Measurements from ENCODE around the gene MTARC2. TPM values are rescaled to one million over a fixed set of nuclear protein-coding genes. Genes with fewer than 3 reads are reported as not detected.
"Not testable (repeated sequence)": the region's sequence is repeated elsewhere in the genome, so short reads cannot be mapped to it uniquely, and the experiment has no call there.

The MTARC2 gene
- total and polyA plus RNA-seq, 2 of the 4 experiments (the other 2 are of a cell fraction): 0.36 to 2.6 TPM

GRCh38 chr1:220717800-220718640 is 30.1 kb upstream of the MTARC2 start (continued):
- TF ChIP-seq FOS (IDR thresholded peaks at IDR 0.05; ENCODE audit: low read depth, low read length): no peak

- BruUV-seq (replicated peaks); H3K4me3 ChIP-seq (ENCODE audit: insufficient read depth, low read depth, low read length); H3K4me2 ChIP-seq (ENCODE audit: low read depth, low read length); H3K4me1 ChIP-seq (ENCODE audit: control insufficient read depth, insufficient read depth, low read length); H3K79me1 ChIP-seq (ENCODE audit: low read depth in 1 of 2, low read length in 2 of 2); H3K4ac ChIP-seq (ENCODE audit: low read depth, low read length); H3K23ac ChIP-seq (ENCODE audit: low read depth, low read length); H3K27me3 ChIP-seq (ENCODE audit: control insufficient read depth, insufficient read depth, low read length); H2AK5ac ChIP-seq (ENCODE audit: low read depth, low read length); H3K18ac ChIP-seq (ENCODE audit: low read depth, low read length); H3K36me3 ChIP-seq (ENCODE audit: control insufficient read depth, insufficient read depth, low read length); H2BK20ac ChIP-seq (ENCODE audit: low read depth, low read length); H2AFZ ChIP-seq (replicated peaks; ENCODE audit: low read length, poor library complexity); H2BK120ac ChIP-seq (ENCODE audit: low read depth, low read length); H3K14ac ChIP-seq (replicated peaks; ENCODE audit: low read depth, low read length); H4K5ac ChIP-seq (ENCODE audit: low read depth, low read length); ATAC-seq (ENCODE audit: low read depth); H3K56ac ChIP-seq (ENCODE audit: extremely low read depth, insufficient read depth, low read length); H3K9me1 ChIP-seq (ENCODE audit: insufficient read depth, low read length); H3K9ac ChIP-seq (ENCODE audit: low read depth, low read length); H4K8ac ChIP-seq (ENCODE audit: low read depth in 2 of 2, low read length in 2 of 2); H2AK9ac ChIP-seq (replicated peaks; ENCODE audit: low read depth, low read length, poor library complexity); POLR2A ChIA-PET (ENCODE audit: unreplicated experiment); dilution Hi-C loops (cut with HindIII; ENCODE audit: low sequenced_read_pairs, unreplicated experiment); DNase-seq; H2BK5ac ChIP-seq (ENCODE audit: low read depth, low read length, poor library complexity, severe bottlenecking); H3K27ac ChIP-seq (ENCODE audit: insufficient read depth, low read length); H3K9me3 ChIP-seq (ENCODE audit: control insufficient read depth, insufficient read depth, low read length); intact Hi-C loops (cut with micrococcal nuclease); H2BK15ac ChIP-seq (ENCODE audit: low read depth, low read length); H4K91ac ChIP-seq (ENCODE audit: insufficient read depth, low read depth, low read length); in situ Hi-C loops (cut with MboI; ENCODE audit: low sequenced_read_pairs); H4K20me1 ChIP-seq (ENCODE audit: insufficient read depth, low read length): not testable (repeated sequence)
- CTCF ChIA-PET: interaction anchor here (3.4 kb wide), 1 partner anchor 12 kb away, joined by 11 read pairs; no protein-coding TSS in a partner anchor
- no CpG with 5 or more reads among the region's 7 CpGs for WGBS, 2 experiments (ENCODE audit: extremely low coverage in 2 of 2, insufficient read length in 1 of 2)
These were observed 26.9 kb upstream of the MTARC2 start for GRCh38 chr1:220721266-220721665.
